Measurements from ENCODE around the gene ASTN2.

ASTN2 gene

DNA sequence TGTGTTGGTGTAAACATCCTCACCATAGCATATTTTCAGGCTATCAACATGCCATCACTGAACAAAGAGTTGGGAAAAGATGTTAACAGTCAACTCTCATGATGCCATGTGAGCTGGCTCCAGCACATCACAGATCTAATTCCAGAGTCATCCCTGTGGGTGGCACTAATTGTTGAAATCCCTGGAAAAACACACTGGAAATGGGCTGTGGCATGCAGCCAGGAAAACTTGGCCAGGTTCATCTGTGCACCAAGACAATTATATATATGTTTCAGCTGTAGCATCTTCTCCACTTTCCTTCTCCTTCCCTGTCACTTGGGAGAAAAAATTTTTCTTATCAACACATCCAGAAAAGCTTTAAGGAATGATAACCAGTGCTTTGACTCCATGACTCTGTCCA is 414.0 kb downstream of the ASTN2 start:
- DNase-seq = no peak

DNA sequence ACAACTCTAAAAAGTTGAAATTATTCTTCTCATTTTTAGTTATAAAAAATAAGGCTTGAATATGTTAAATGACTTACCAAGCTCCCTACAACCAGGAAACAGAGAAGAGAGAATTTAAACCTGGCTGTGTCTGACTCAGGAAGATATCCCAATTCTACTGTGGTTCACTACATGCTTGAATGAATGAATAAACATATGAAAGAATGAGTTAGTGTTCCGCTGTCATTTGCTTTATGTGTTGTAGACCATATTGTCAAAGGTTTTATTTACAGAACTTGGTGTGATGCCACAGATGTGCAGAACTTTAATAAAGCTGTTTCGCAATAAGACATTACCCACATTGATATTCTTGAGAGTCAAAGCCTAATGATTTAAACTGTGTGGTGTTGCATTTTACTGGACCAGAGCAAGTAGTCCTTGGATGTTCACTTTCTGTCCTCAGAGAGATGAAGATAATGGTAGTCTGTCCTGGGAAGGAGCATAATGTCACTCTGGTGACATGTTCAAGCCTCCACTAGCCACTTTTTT is 414.6 kb downstream of the ASTN2 start:
- DNase-seq = no peak

DNA sequence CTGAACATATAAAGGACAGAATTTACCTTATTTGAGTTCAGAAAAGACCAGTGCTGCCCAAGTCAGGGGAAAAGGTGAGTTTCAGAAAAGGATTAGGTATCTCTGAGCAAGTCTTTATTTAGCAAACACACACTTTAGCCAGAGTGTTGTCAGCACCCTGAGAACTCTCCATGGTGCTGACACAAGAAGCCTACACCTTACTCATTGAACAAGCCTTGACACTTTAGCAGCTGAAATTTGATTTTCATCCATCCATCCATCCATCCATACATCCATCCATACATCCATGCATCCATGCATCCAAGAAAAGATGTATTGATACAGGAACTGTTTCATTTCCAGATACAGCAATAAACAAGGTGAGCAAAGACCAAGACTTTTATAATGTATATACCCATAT is 416.6 kb downstream of the ASTN2 start:
- DNase-seq = no peak

DNA sequence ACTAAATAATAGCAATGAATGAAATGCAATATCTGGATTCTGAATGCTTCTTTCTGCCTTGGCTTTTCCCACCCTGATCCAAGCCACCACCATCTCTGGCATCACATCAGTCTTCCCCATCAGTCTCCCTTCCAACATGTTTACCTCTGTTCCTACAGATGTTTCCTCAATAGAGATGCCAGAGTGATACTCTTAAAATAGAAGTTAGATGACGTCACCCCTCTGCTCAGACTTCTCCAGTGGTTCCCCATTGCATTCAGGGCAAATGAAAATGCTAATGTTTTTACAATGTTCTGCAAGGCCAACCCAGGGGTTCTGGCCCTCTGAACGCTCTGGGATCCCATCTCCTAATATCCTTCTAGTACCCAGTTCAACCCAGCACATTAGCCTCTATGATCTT is 422.0 kb downstream of the ASTN2 start:
- no peak for DNase-seq

DNA sequence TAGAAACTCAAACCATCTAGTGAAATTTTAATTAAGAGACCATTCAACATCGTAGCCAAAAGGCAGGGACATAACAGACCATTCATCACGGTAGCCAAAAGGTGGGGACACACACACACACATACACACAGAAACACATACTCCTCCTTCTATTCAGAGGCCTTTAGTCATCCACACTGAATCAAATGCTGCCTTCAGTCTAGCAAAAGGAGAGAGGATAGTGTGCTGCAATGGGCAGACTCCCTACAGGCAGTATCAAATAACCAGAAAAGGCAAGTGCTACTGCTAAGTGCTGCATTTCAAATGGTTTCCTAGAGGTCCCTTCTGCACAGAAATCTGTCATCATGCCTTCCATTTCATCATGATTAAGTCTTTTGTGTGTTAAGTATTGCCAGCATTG is 423.8 kb downstream of the ASTN2 start:
- no peak for DNase-seq

DNA sequence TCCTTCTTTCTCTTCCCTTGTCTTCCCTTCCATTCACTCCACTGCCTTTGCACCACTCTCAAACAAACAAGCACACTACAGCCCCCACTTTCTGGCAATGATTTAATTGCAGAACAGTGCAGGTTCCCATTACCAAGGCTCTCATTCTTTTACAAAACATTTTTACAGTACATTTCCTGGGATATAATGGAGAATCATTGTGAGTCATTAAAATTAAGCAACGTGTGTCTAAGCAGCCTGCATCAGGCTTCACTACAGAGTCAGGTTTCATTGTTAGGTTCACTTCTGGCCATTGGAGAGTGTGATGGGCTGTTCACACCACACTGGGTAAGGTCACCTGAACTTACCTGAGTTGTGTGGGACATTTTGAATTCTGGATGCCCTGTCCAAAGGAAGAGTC is 424.3 kb downstream of the ASTN2 start:
- no peak for DNase-seq

DNA sequence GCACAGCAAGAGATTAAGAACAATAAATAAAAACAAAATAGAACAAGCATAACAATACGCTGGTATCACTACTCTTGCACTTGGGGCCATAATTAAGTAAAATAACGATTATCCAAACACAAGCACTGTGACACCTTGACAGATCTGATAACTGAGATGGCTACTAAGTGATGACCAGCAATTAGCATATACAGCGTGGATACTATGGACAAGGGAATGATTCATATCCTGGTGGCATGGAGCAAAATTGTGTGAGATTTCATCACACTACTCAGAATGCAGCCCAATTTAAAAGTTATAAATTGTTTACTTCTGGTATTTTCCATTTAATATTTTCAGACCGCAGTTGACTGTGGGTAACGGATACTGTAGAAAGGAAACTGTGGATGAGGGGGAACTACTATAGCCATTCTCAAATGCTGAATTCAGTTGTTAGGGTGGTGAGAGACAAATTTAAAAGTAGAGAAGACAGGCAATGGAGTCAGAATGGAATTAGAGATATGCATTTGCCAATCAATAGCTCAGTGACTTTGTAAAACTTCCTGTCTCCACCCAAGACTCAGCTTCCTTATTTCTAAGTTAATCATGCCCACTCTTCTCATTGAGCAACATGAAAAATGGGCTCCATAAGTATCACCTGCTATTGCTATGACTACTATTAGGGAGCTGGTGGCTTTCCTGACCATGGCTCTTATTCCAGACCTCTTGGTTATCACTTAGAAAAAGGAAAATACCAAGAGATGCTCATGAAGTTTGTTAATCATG is 427.0 kb downstream of the ASTN2 start:
- DNase-seq = no peak

DNA sequence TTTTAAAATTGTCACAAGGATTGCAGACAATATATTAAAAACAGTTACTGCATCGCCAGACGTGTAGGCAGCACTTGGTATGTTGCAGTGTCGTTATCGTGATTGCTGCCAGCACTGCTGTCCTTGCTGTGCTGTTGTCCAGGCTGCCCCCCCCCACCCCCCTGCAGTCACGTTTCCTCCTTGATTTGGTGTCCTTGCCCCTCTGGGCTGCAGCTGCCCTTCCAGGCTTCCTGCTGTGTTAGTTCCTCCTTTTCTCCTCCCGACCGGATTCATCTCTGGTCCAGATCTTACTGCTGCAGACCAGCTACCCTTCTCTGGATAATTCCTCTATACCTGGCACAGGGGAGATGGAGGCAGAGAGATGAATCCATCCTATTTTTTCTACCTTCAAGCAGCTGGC is 428.8 kb downstream of the ASTN2 start:
- DNase-seq = no peak

DNA sequence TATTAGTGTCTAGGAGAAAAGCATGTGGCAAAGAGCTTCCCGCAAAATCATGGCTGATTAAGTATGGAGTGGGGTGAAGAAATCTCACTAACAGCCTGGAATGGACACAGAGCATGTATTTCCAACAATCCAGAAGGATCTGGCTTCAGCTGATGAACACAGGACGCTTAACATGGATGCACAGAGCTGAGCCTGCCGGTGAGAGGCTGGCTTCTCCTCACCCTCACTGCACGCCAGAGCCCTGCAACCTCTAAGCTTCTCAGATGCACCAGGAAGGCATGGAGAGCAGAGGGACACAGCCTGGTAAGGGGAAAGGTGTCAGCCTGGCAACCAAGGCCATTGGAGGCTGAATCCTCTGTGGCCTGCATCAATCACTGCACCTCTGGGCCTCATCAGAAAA is 429.3 kb downstream of the ASTN2 start:
- DNase-seq = no peak

DNA sequence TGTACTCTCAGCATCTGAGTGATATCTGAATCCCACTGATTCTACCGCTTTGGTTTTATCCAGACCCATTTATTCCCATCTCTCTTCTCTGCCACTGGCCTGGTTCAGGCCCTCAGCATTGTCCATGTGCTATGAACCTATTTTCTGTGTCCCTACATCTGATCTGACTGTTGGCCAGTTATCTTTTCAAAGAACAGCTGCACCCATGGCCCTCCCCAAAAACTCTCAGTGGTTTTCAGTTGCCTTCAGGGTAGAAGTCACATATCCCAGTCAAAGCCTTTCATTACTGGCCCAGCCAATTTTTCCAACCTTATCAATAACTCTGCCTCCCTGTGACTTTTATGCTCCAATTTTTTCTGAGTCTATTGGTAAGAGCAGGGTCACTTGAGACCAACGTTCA is 430.7 kb downstream of the ASTN2 start:
- DNase-seq = no peak

DNA sequence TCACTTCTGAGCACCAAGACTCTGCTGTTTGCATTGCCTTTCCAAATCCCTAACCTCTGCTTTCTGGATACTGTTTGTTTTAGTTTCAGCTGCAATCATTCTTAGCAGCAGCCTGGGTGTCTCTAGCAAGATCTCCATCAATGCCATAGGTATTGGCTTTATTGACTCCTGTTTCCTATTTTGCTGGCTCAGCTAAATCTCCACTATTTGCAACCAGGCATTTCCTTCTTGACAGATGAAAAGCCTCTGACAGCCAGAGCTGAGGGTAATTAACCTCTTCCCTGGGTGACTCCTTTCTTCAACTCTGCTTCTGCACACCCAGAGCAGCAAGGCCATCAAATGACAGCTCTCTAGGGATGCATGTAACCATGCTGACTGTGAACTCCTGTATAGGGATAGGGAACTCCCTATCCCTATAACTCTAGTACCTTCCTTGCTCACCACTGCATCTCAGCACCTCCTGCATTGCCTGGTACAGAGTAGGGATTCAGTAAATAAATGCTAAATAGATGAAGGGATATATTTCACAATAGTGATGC is 434.2 kb downstream of the ASTN2 start:
- DNase-seq = no peak

DNA sequence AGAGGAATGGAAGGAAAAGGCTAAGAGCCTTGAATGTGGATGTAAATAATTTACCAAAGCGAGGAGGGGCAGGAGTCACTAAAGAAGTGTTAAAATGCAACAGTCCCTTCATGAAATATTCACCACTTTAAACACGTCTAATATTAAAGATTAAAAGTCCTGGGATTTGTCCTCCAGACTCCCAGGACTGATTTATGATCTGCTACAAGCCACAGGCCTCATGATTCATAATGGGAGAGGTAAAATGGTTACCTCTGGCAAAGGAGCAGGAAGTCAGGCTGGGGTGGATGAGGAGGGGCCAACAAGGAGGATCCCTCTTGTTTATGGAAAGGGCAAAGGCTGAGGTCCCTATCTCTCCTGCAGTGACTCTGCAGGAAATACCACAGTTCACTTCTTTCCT is 435.4 kb downstream of the ASTN2 start:
- DNase-seq = no peak

DNA sequence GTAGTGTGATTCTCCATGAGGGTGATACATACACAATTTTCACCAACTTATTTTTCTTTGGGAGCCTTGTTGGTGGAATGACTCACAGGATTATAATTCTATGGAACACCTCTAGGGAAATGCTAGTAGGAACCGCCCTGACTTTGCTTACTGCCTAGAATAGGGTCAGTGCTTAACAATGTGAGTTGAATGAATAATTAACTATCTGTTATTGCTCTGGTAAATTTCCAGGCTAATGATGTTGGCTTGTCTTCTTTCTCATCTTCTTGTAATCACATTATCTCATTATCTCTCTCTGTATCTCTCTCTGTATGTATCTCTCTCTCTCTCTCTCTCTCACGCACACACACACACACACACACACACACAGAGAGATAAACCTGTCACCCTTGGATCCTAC is 436.7 kb downstream of the ASTN2 start:
- no peak for DNase-seq

DNA sequence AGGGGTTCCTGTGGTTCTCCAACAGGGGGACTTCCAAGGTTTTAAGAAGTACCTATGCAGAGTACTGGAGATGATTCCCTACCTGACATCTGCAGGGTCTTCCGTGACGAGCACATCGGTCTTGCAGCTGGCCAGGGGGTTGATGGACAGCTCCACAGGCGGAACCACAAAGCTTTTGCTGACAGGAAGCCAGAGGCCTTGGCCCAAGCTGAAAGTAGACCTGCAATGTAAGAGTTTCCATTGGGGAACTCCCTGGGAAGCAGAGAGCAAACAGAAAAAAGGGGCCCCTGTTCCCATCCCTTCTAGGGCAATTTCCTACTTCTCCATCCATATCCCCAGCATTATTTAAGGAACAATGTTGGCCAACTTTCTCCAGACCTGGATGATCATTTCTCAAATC is 439.7 kb downstream of the ASTN2 start:
- no peak for DNase-seq

DNA sequence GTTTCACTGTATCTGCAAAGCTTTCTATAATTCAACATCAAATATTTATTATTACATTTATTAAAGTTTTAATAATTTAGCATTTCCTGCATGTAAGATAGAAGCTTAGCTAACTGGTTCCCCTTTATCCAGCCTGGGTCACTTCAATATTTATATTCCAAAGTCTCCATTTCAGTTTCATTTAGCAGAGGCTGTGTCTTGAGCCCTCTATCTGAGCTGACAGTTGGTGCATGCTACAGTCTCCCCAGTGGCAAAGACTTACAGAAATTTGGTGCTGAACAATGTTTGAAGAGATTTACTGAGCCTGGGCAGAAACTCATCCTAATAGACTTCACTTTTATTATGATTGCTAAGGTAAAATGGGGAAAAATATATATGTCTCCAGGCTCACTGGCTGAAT is 448.7 kb downstream of the ASTN2 start:
- no peak for DNase-seq

DNA sequence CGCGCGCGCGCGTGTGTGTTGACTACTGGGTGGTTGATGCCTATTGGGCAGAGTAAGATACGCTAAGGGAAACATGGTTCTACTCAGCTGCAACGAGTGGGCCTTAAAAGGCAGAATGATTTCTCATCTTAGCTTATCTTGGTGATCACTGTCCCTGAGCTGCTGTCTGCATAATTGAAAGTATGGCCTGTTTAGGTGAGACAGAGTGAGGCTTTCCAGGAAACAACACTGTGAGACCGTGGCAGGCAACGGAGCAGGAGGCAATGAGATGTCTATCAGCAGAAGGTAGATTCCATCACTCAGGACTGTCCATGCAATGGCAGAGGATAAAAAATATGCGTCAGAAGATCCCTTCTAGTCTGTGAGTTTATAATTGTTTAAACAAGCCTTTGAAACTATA is 450.6 kb downstream of the ASTN2 start:
- DNase-seq = no peak

DNA sequence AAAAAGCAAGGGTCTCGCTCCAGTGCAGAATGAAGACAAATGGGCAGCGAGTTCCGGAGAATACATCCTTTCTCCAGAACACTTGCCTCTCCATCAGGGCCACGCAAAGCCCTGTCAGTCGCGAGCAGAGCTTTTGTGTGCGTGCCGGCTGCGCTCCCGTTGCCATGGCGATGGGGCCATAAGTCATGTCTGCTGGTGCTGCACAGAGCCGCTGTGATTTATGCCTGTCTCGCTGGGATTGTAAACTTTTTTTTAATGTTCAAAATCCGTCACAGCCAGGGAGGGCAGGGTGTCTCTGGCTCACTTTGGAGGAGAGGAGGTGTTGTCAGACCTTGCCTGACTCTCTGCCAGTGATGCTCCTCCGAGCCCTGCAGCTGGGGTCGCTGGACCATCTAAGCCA is 455.0 kb downstream of the ASTN2 start:
- no peak for DNase-seq

DNA sequence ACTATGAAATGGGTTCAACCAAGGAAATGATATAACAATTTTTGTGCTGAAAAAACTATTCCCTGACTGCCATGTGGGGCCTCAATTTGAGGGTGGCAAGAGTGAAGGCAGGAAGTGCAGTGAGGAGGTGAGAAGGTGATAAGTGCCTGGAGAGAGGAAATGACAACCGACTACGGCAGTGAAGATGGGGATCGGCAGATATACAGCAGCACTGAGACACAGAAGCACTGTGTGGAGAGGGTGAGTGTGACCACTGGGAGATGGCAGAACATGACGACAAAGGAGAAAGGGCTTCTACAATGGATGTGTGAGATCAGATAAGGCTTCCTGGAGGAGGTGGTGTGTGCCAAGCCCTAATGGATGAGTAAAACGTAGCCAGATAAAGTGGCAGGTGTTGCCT is 456.0 kb downstream of the ASTN2 start:
- DNase-seq = no peak

DNA sequence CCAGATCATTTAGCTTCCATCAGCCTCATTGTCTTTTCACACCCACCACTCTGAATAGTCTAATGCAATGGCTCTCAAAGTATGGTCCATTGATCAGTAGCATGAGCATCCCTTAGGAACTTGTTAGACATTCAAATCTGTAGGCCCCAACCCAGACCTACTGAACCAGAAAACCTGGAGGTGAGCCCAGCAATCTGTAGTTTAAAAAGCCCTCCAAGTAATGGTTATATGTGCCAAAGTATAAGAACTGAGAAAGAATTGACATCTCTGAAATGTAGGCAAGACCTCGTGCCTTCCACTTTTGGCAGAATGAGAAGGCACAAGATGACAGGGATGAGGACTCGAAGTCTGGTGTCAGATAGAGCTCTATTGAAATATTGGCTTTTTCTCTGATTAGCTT is 460.1 kb downstream of the ASTN2 start:
- DNase-seq = no peak

DNA sequence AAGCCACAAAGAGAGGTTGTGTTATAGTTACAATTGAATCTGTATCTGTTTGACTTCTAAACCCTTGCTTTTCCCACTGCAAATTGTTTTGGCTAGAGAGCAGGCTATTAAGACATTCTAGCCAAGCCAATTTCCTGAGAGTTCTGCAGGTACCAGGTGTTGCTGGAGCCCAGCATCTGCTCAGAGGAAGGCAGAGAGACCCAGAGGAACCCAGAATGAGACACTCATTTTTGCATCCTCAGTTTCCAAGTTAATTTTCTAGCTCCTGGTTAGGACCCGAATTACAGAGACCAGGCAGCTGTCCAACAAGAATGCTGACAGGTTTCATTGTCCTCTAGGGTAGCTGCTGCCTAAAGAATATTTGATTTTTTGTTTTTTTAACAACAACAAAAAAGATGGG is 461.6 kb downstream of the ASTN2 start:
- no peak for DNase-seq

DNA sequence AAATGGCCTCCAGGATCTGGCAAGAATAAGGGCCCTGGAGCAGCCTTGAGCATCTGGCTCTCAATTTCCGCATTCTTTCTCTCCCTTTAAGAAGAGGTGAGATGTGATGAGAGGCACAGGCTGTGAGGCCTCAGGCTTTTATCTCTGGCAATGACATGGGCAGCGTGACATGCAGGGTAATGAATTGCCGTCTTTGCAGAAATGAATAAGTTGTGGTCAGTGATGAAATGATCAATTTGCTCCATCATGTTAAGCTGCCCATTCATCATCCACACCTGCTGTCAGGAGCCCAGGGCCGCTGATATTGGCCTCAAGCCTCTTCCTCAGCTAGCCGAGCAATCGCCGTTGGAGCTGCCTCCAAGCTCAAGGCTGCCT is 462.4 kb downstream of the ASTN2 start:
- no peak for DNase-seq

DNA sequence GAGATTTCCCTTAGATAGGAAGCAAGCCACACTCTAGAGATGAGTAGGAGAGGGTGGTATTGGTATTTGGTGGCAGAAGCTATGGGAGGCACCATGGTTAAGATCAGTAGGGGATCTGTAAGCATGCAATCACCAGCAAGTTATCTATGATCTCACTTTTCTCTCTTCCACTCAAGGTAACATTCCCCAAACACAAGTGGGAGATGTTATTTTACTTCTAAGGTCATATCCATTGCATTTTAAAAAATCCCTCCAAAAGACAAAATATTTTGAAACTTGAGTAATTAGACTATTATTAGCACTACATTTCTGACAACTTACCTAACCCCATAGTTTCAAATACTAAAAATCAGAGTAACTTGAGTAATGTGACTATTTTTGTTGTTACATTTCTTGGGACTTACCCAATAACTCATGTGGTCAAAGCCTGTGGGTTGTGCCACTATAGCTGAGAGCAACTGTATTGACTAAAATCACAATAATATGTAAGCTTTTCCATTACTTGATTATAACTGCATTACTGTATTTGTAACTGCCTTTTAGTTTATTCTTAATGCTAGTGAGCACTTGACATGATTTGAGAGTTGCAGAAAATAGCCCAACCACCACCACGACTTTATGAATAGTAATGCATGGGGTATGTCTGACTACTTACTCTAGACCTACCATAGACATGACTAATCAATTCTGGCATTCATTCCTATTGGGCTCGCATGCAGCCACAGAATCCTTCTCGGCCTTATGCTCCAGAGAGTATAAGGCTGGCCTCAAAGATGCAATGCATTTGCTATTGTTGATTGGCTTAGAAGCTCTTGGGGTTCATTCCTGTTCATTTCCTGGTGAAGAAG is 463.0 kb downstream of the ASTN2 start:
- no peak for DNase-seq

DNA sequence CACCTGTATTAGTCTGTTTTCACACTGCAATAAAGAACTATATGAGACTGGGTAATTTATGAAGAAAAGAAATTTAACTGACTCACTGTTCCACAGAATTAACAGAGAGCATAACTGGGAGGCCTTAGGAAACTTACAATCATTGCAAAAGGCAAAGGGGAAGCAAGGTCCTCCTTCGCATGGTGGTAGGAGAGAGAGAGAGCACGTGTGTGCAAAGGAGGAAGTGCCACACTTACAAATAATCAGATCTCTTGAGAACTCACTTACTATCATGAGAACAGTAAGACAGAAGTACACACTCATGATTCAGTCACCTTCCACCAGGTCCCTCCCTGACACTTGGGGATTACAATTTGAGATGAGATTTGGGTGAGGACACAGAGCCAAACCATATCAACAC is 469.0 kb downstream of the ASTN2 start:
- no peak for DNase-seq

Measured in activated CD4-positive, alpha-beta T cell treated with anti-CD3 and anti-CD28 coated beads for 4 hours (primary cell).